ENCODE results near the gene PPIL6. TPM values are rescaled to one million over a fixed set of nuclear protein-coding genes. Genes with fewer than 3 reads are reported as not detected.

PPIL6 gene
- total RNA-seq, 1 experiment from 2014 or later = not detected

GRCh38 chr6:109343518-109343917 lies 96.9 kb downstream of the PPIL6 start:
- H3K9me3 ChIP-seq = no peaks in the 10 kb centered on the region
- peaks cover 8% of the 10 kb centered on the region for H3K36me3 Mint-ChIP-seq (ENCODE audit: insufficient read depth, unreplicated experiment)
- CTCF ChIA-PET = no interaction called here
- H3K36me3 ChIP-seq (ENCODE audit: control insufficient read depth, insufficient read depth, low read length) = no peaks in the 10 kb centered on the region
- TF ChIP-seq CTCF (IDR thresholded peaks at IDR 0.05; ENCODE audit: insufficient read depth in 1 of 2, low read depth in 1 of 2, low read length in 1 of 2, severe bottlenecking in 1 of 2, unreplicated experiment in 1 of 2) = no peak
- POLR2A ChIA-PET = no interaction called here
- intact Hi-C loops (cut with micrococcal nuclease; ENCODE audit: unreplicated experiment) = no loop called here
- no peaks in the 10 kb centered on the region for H3K27me3 Mint-ChIP-seq (ENCODE audit: insufficient read depth, unreplicated experiment)
- peak overlapping the region; percentile 85 for H3K27ac Mint-ChIP-seq (ENCODE audit: unreplicated experiment)
- H3K27me3 ChIP-seq (replicated peaks; ENCODE audit: control insufficient read depth, insufficient read depth, low read length) = no peaks in the 10 kb centered on the region
- DNase-seq = no peak
- H3K4me3 Mint-ChIP-seq (ENCODE audit: unreplicated experiment) = no peak overlapping the region
- no peaks in the 10 kb centered on the region for H3K4me1 ChIP-seq
- H3K9me3 Mint-ChIP-seq (ENCODE audit: unreplicated experiment) = no peaks in the 10 kb centered on the region
- H3K4me3 ChIP-seq (ENCODE audit: low read depth, low read length) = no peak overlapping the region
- H3K4me1 Mint-ChIP-seq (ENCODE audit: low read depth, unreplicated experiment) = peaks cover 10% of the 10 kb centered on the region
- BruUV-seq (replicated peaks) = no TSS peak

- H3K27me3 Mint-ChIP-seq (ENCODE audit: insufficient read depth, unreplicated experiment) = no peaks in the 10 kb centered on the region
- peaks cover 8% of the 10 kb centered on the region for H3K36me3 Mint-ChIP-seq (ENCODE audit: insufficient read depth, unreplicated experiment)
- Histone ChIP-seq H3K9me3 (no peaks in the 10 kb centered on the region), H3K4me1 (no peaks in the 10 kb centered on the region), H3K36me3 (ENCODE audit: control insufficient read depth, insufficient read depth, low read length) (no peaks in the 10 kb centered on the region), H3K27me3 (replicated peaks; ENCODE audit: control insufficient read depth, insufficient read depth, low read length) (no peaks in the 10 kb centered on the region), H3K4me3 (ENCODE audit: low read depth, low read length) (no peak overlapping the region)
- CTCF ChIA-PET = no interaction called here
- TF ChIP-seq CTCF (IDR thresholded peaks at IDR 0.05; ENCODE audit: insufficient read depth in 1 of 2, low read depth in 1 of 2, low read length in 1 of 2, severe bottlenecking in 1 of 2, unreplicated experiment in 1 of 2) = no peak
- H3K4me3 Mint-ChIP-seq (ENCODE audit: unreplicated experiment) = no peak overlapping the region
- H3K4me1 Mint-ChIP-seq (ENCODE audit: low read depth, unreplicated experiment) = peaks cover 10% of the 10 kb centered on the region
- intact Hi-C loops (cut with micrococcal nuclease; ENCODE audit: unreplicated experiment) = no loop called here
- no TSS peak for BruUV-seq (replicated peaks)
- POLR2A ChIA-PET = no interaction called here
- no peak for DNase-seq
- no peak overlapping the region for H3K27ac Mint-ChIP-seq (ENCODE audit: unreplicated experiment)
- no peaks in the 10 kb centered on the region for H3K9me3 Mint-ChIP-seq (ENCODE audit: unreplicated experiment)
These were observed 97.5 kb downstream of the PPIL6 start for GRCh38 chr6:109342911-109343310.

- Mint-ChIP-seq H3K9me3 (ENCODE audit: unreplicated experiment) (no peaks in the 10 kb centered on the region), H3K27ac (ENCODE audit: unreplicated experiment) (no peak overlapping the region), H3K36me3 (ENCODE audit: insufficient read depth, unreplicated experiment) (peaks cover 8% of the 10 kb centered on the region), H3K4me1 (ENCODE audit: low read depth, unreplicated experiment) (peaks cover 10% of the 10 kb centered on the region), H3K27me3 (ENCODE audit: insufficient read depth, unreplicated experiment) (no peaks in the 10 kb centered on the region), H3K4me3 (ENCODE audit: unreplicated experiment) (no peak overlapping the region)
- Histone ChIP-seq H3K27me3 (replicated peaks; ENCODE audit: control insufficient read depth, insufficient read depth, low read length) (no peaks in the 10 kb centered on the region), H3K36me3 (ENCODE audit: control insufficient read depth, insufficient read depth, low read length) (no peaks in the 10 kb centered on the region), H3K4me3 (ENCODE audit: low read depth, low read length) (no peak overlapping the region), H3K4me1 (no peaks in the 10 kb centered on the region), H3K9me3 (no peaks in the 10 kb centered on the region)
- no TSS peak for BruUV-seq (replicated peaks)
- no peak for DNase-seq
- ChIA-PET CTCF (no interaction called here), POLR2A (no interaction called here)
- no peak for TF ChIP-seq CTCF (IDR thresholded peaks at IDR 0.05; ENCODE audit: insufficient read depth in 1 of 2, low read depth in 1 of 2, low read length in 1 of 2, severe bottlenecking in 1 of 2, unreplicated experiment in 1 of 2)
- intact Hi-C loops (cut with micrococcal nuclease; ENCODE audit: unreplicated experiment) = no loop called here
These were observed 97.9 kb downstream of the PPIL6 start for GRCh38 chr6:109342506-109342905.
